Keratinocyte (primary cell): ENCODE data around the gene LRRTM2.

ENCODE experiments used
- EZH2 ChIP-seq: IDR thresholded peaks from one replicate; pipeline ENCODE4 v1.6.1; 2012; ENCODE audit warnings: inconsistent platforms, mild to moderate bottlenecking, low read length, moderate library complexity
- TF ChIP-seq, protein P1 (sequence below), 3 experiments: IDR thresholded peaks in 1 of 3; conservative IDR thresholded peaks in 1 of 3; optimal IDR thresholded peaks in 1 of 3; 2 replicates in 2 of 3; 3 replicates in 1 of 3; pipeline versions ENCODE3 to v1.5.1; 2011; ENCODE audit warnings: low read length in 3 of 3, mild to moderate bottlenecking in 3 of 3, moderate library complexity in 2 of 3, control low read depth in 1 of 3, inconsistent platforms in 1 of 3; ENCODE audit not compliant: insufficient read depth in 2 of 3; ENCODE audit errors: extremely low read depth in 1 of 3

DNA sequence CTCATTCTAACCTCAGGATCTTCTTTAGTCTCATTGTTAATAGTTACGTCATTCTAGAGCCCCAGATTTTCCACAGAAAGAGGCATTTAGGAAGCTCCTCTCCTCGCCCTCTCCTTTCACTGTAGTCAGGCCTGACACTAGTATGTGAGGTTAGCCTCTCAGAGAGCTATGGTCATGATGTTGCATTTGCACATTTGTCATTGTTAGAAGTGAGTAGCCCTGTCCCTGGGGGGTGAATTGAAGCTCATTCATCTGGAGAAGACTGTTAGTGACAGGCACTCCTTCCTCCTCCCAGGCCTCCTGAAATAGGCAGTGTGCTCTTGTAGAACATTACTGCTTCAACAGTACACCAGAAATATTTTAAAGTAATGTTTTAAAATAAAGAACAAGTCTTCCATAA is 26.6 kb upstream of the LRRTM2 start:
- TF ChIP-seq, protein P1, sequence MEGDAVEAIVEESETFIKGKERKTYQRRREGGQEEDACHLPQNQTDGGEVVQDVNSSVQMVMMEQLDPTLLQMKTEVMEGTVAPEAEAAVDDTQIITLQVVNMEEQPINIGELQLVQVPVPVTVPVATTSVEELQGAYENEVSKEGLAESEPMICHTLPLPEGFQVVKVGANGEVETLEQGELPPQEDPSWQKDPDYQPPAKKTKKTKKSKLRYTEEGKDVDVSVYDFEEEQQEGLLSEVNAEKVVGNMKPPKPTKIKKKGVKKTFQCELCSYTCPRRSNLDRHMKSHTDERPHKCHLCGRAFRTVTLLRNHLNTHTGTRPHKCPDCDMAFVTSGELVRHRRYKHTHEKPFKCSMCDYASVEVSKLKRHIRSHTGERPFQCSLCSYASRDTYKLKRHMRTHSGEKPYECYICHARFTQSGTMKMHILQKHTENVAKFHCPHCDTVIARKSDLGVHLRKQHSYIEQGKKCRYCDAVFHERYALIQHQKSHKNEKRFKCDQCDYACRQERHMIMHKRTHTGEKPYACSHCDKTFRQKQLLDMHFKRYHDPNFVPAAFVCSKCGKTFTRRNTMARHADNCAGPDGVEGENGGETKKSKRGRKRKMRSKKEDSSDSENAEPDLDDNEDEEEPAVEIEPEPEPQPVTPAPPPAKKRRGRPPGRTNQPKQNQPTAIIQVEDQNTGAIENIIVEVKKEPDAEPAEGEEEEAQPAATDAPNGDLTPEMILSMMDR (optimal IDR thresholded peaks at IDR 0.05 in 1 of 3, IDR thresholded peaks at IDR 0.05 in 1 of 3, conservative IDR thresholded peaks at IDR 0.05 in 1 of 3; ENCODE audit: extremely low read depth in 1 of 3, insufficient read depth in 2 of 3, low read length in 3 of 3), result no peak
- no peak for TF ChIP-seq EZH2
